ENCODE measurements around the gene IRF2BPL.
A peak's percentile ranks its signal among the peaks of the same experiment; 100 is the strongest.

Gene IRF2BPL

DNA sequence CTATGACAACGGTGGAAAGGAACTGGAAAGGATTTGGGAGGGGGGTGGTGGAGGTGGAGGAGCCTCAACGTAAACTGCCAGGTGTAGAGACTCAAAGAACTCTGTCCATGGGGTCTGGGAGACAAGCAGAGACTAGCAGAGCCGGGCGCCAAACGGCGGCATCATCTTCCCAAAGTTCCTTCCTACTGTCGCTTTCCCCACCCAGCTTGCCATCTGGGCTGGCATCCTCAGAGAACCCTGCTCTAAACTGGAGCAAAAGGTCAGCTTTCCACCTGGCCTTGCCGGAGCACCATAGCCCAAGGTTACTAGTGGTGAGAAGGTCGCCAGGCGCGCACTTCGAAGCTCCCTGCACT, 4.0 kb upstream of the IRF2BPL start:
- DNase-seq (ENCODE audit: low read depth): no peak
- H3K4me3 ChIP-seq (ENCODE audit: low read length): peak overlapping the region; percentile 47
- TF ChIP-seq, protein P1, sequence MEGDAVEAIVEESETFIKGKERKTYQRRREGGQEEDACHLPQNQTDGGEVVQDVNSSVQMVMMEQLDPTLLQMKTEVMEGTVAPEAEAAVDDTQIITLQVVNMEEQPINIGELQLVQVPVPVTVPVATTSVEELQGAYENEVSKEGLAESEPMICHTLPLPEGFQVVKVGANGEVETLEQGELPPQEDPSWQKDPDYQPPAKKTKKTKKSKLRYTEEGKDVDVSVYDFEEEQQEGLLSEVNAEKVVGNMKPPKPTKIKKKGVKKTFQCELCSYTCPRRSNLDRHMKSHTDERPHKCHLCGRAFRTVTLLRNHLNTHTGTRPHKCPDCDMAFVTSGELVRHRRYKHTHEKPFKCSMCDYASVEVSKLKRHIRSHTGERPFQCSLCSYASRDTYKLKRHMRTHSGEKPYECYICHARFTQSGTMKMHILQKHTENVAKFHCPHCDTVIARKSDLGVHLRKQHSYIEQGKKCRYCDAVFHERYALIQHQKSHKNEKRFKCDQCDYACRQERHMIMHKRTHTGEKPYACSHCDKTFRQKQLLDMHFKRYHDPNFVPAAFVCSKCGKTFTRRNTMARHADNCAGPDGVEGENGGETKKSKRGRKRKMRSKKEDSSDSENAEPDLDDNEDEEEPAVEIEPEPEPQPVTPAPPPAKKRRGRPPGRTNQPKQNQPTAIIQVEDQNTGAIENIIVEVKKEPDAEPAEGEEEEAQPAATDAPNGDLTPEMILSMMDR (conservative IDR thresholded peaks at IDR 0.05; ENCODE audit: low read length): no peak

DNA sequence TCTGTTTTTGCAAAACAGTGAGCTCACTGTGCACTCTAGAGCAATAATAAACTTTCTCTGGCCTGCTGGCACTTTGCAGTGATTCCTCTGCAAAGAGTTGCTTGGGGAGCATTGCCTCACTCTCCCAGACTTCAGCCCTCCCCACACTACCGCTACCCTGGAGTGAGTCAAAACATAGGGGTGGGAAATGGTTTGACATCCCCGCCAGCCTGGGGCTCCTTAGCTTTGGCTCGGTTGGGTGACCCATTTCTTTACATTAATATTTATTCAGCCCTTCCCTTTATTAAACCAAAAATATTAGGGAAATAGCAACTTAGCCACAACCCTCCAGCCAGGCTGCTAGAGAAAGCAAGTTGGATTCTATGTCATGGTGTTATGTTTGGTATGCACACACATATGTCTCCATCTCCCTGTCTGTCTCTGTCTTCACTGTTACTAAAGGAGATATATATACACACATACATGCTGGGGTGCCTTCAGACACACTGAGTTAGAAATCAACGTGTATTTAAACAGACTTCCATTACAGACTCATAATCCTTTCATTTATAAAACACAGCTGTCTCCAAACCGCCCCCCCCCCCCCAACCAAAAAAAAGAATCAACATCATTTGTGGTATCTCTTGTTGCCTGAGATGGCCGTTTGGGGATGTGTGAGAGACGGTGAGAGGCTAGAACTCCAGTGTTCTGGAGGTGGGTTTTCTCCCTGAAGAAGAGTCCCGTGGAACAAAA, 3.4 kb upstream of the IRF2BPL start:
- peak overlapping the region; percentile 47 for H3K4me3 ChIP-seq (ENCODE audit: low read length)
- DNase-seq (ENCODE audit: low read depth): peak; percentile 83
- TF ChIP-seq, protein P1 (conservative IDR thresholded peaks at IDR 0.05; ENCODE audit: low read length): no peak

DNA sequence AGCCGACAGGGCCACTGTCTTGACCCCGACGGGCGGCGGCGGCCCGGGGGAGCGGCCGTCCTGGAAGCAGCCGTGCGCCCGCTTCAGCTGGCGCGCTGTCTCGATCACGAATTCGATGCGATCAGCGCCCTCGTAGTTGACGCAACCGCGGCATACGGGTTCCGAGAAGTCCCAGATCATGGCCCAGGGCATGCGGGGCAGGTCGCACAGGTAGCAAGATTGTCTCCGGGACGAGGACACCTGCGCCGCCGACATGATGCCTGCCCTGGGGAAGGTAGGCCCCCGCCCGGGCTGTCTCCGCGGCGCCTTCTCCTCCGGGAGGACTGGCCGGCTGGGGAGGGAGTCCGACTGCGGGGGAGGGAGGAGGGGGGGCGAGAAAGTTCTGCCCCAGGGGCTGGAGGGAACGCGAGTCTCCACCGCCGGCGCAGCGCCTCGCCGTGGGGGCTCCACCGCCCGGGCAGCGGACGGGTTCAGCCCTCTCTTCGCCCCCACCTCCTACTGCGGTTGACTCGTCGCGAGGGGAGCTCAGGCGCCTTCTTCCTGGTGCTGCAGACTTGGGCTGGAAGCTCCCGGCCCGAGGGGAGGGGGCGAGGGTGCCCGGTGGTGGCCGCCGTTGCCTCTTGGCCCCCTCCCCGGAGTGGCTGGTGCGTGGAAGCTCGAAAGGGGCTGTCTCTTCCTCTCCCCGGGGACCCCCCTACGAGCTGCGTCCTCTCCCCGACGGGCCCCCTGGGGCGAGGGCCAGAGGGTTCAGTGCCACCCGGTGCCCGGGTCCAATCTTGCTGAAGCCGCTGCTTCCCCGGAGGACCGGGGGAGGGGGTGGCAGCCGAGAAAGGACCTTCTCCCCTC, 747 bp downstream of the IRF2BPL start:
- TF ChIP-seq, protein P1 (conservative IDR thresholded peaks at IDR 0.05; ENCODE audit: low read length): peak; percentile 26
- DNase-seq (ENCODE audit: low read depth): peak; percentile 75
- peak overlapping the region; percentile 89 for H3K4me3 ChIP-seq (ENCODE audit: low read length)

DNA sequence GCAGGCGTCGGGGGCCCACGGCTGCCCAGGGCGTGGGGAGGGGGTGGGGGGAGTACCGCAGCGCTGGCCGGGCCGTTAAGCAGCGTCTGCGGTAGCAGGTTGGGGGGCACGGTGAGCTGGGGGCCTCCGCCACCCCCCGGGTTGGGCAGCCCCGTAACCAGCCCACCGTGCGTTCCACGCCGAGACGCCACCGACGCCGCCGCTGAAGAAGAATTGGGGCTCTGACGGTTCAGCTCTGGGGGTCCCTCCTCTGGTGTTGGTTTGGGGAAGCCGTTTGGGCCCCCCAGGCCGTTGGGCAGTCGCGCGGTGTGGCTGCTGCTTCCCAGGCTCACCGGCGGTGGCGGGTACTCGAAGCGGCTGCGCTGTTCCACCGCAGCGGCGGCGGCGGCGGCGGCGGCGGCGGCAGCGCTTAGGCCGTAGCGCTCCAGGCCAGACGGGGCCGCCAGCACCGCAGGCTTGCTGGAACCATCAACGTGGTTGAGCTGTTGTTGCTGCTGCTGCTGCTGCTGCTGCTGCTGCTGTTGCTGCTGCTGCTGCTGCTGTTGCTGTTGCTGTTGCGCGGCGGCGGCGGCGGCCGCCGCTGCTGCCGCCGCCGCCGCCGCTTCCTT, 1.5 kb downstream of the IRF2BPL start:
- DNase-seq (ENCODE audit: low read depth): peak; percentile 60
- H3K4me3 ChIP-seq (ENCODE audit: low read length): peak overlapping the region; percentile 89
- TF ChIP-seq, protein P1 (conservative IDR thresholded peaks at IDR 0.05; ENCODE audit: low read length): no peak

DNA sequence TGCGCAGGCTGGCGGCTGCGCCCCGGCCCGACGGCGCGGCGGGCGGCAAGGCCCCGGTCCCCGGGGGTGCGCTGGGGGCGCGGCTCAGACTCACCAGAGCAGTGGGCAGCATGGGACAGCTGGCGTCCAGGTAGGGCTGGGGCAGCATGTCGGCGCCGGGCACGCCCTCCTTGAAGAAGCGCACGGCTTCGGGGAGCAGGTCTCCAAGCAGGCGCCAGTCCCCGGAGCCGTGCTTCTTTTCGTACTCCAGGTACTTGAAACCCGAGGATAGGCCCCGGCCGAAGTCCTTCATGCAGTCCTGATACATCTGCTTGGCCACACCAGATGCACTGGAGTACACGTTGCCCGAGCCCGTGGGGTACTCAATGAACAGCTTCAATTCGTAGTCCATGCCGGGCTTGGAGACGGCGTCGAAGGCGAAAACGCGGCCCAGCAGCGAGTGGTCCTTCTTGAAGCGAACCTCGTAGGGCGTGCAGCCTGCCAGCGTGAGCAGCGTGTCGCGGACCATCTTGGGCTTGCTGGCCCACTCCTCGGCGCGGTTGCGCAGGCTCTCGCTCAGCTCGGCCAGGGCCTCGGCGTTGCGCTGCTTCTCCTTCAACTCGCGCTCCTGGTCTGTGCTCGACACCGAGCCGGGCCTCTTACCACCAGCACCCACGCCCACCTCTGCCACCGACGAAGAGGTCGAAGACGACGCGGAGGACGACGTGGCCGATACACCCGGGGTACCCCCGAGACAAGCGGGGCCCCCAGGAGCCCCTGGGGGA, 2.2 kb downstream of the IRF2BPL start:
- DNase-seq (ENCODE audit: low read depth): peak; percentile 50

DNA sequence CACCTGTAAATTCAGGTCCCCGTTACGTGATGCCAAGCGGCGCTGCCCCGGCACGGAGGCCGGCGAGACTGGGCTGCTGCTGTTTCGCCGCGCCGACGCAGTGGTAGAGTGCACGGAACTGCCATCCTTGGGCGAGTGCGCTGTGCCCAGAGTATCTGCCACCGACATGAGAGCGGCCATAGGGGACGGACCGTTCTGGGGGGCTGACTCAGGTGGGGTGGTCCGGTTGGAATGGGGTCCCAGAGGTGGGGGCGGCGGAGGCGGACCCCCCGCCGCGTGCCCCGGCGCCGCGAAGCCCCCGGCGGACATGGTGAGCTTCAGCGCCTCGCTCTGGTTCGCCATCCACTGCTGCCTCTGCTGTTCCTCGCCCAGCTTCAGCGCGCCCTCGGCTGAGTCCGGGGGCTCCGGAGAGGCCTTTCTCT, 2.8 kb downstream of the IRF2BPL start:
- TF ChIP-seq, protein P1 (conservative IDR thresholded peaks at IDR 0.05; ENCODE audit: low read length): no peak
- DNase-seq (ENCODE audit: low read depth): no peak
- peak overlapping the region; percentile 89 for H3K4me3 ChIP-seq (ENCODE audit: low read length)

More for the DNA sequence above, 2.2 kb downstream of the IRF2BPL start:
- peak overlapping the region; percentile 89 for H3K4me3 ChIP-seq (ENCODE audit: low read length)
- TF ChIP-seq, protein P1 (conservative IDR thresholded peaks at IDR 0.05; ENCODE audit: low read length): no peak
